Activated CD4-positive, alpha-beta memory T cell treated with anti-CD3 and anti-CD28 coated beads, Interleukin-2, amount 10 ng/mL, durations not matched to agents 7 days and 5 days (primary cell): ENCODE results near the gene TNRC6B. TPM values are rescaled to one million over a fixed set of nuclear protein-coding genes. Genes with fewer than 3 reads are reported as not detected.
A peak's percentile ranks its signal among the peaks of the same experiment; 100 is the strongest.
"Not testable (repeated sequence)": the region's sequence is repeated elsewhere in the genome, so short reads cannot be mapped to it uniquely, and the experiment has no call there.

ENCODE experiments used
- CTCF ChIA-PET: fragments of 350-600 bp; sonication (Branson Sonifier 250); formaldehyde crosslinking; loops from one replicate; lab custom pipeline; 2021; ENCODE audit warnings: antibody characterized with exemption, inconsistent platforms; lab: Charles Lee
- POLR2A ChIA-PET: fragments of 350-600 bp; sonication (Branson Sonifier 250); formaldehyde crosslinking; loops from one replicate; lab custom pipeline; 2021; ENCODE audit warnings: antibody characterized with exemption; lab: Charles Lee
- DNase-seq: peaks from one replicate; pipeline ENCODE4 v3.0.0-alpha.2; 2020
- H3K27ac Mint-ChIP-seq: one replicate; pipeline ENCODE4 v1.8.0; 2021; ENCODE audit warnings: mild to moderate bottlenecking, mixed read lengths
- H3K27me3 Mint-ChIP-seq: one replicate; pipeline ENCODE4 v1.8.0; 2021; ENCODE audit warnings: mixed read lengths
- H3K36me3 Mint-ChIP-seq: one replicate; pipeline ENCODE4 v1.8.0; 2021; ENCODE audit warnings: low read depth, mixed read lengths
- H3K4me1 Mint-ChIP-seq: one replicate; pipeline ENCODE4 v1.8.0; 2021; ENCODE audit warnings: mixed read lengths
- H3K4me3 Mint-ChIP-seq: one replicate; pipeline ENCODE4 v1.8.0; 2021; ENCODE audit warnings: mild to moderate bottlenecking, mixed read lengths
- H3K9me3 Mint-ChIP-seq: one replicate; pipeline ENCODE4 v1.8.0; 2021; ENCODE audit warnings: mixed read lengths
- total RNA-seq, 2 experiments: library from RNA; stranded (reverse); gene quantifications; one replicate each; pipeline ENCODE4 v1.2.3, GENCODE V29; 2021

TNRC6B gene
- total RNA-seq, 2 experiments from 2014 or later, result 51.0 to 55.0 TPM

DNA sequence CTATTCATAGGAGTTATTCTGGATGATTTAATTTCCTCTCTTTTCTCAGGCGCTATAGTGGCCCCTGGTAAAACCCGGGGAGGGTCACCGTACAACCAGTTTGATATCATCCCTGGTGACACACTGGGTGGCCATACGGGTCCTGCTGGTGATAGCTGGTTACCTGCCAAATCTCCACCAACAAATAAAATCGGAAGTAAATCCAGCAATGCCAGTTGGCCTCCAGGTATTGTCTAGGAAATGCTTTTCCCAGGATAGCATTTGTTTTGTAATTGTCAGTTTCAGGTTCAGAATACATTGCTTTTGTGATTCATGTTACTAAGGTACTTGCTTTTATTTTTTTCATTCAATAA, 133.0 kb downstream of the TNRC6B start:
- Mint-ChIP-seq H3K27me3 (no peaks in the 10 kb centered on the region), H3K36me3 (peaks cover 75% of the 10 kb centered on the region), H3K4me3 (no peak overlapping the region), H3K27ac (no peak overlapping the region), H3K9me3 (no peaks in the 10 kb centered on the region), H3K4me1 (peaks cover 18% of the 10 kb centered on the region)
- POLR2A ChIA-PET, result interaction anchor here (0.9 kb wide), 1 partner anchor 35 kb away, joined by 3 read pairs; no protein-coding TSS in a partner anchor
- no peak for DNase-seq
- CTCF ChIA-PET, result interaction anchor here (1.7 kb wide), 1 partner anchor 37 kb away, joined by 4 read pairs; no protein-coding TSS in a partner anchor

DNA sequence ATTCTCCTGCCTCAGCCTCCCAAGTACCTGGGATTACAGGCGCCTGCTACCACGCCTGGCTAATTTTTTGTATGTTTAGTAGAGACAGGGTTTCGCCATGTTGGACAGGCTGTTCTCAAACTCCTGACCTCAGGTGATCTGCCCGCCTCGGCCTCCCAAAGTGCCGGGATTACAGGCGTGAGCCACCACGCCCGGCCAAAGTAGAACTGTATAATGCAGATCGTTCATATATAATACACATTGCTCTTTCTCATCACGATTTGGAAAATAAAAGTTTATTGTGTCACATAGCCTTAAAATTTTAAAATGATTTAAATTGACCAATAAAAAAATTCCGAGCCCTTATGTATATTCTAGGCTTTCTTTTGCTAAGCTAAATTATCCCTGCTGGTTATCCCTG, 133.9 kb downstream of the TNRC6B start:
- H3K27ac Mint-ChIP-seq, H3K27me3 Mint-ChIP-seq, DNase-seq, H3K4me3 Mint-ChIP-seq, H3K9me3 Mint-ChIP-seq, POLR2A ChIA-PET: not testable (repeated sequence)
- CTCF ChIA-PET, result interaction anchor here (1.7 kb wide), 1 partner anchor 36 kb away, joined by 4 read pairs; no protein-coding TSS in a partner anchor
- peaks cover 81% of the 10 kb centered on the region for H3K36me3 Mint-ChIP-seq
- H3K4me1 Mint-ChIP-seq, result peaks cover 18% of the 10 kb centered on the region

DNA sequence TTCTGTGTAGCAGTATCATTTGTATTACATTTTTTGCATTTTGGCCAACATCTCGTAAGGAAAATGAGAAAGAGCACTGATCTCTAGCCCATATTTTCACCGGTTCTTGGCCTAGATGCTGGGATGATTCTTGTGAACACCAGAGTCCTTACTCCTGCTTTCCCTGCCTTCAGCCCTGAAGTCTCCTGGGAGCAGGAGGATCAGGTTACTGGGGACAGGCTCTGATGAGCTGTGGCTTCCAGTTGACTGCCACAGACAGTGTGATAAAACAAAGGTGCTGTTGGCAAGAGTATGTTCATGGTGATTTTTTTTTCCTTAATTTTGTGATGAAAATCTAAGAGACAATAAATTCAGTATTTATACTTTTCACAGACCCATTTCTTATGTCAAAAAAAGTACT, 134.3 kb downstream of the TNRC6B start:
- H3K36me3 Mint-ChIP-seq, result peaks cover 85% of the 10 kb centered on the region
- no peak overlapping the region for H3K4me3 Mint-ChIP-seq
- H3K4me1 Mint-ChIP-seq, result peaks cover 18% of the 10 kb centered on the region
- CTCF ChIA-PET, result interaction anchor here (1.7 kb wide), 1 partner anchor 36 kb away, joined by 4 read pairs; no protein-coding TSS in a partner anchor
- H3K27ac Mint-ChIP-seq, result no peak overlapping the region
- no peaks in the 10 kb centered on the region for H3K9me3 Mint-ChIP-seq
- H3K27me3 Mint-ChIP-seq, result no peaks in the 10 kb centered on the region
- POLR2A ChIA-PET, result no interaction called here
- no peak for DNase-seq

DNA sequence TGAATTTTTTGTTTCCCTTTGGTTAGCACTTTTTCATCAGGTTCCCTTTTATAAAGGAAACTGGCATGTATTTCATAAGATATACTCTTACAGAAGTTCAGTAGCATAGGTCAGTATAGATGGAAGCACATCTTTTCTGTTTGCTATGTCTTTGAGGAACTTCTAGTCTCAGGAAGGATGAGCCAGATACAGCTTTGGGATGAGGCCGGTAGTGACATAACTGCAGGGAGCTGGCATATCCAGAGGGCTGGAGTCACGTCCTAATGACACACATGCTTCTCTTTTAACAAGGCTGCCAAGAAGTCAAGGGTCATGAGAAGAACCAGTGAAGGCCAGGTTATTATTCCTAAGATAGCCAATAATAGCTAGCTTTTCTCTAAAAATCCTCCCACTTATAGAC, 135.3 kb downstream of the TNRC6B start:
- no peak overlapping the region for H3K27ac Mint-ChIP-seq
- POLR2A ChIA-PET, result interaction anchor here (0.8 kb wide), 1 partner anchor 15 kb away, joined by 3 read pairs; no protein-coding TSS in a partner anchor
- peaks cover 86% of the 10 kb centered on the region for H3K36me3 Mint-ChIP-seq
- no peaks in the 10 kb centered on the region for H3K9me3 Mint-ChIP-seq
- H3K4me1 Mint-ChIP-seq, result peaks cover 13% of the 10 kb centered on the region
- no peak for DNase-seq
- H3K27me3 Mint-ChIP-seq, result no peaks in the 10 kb centered on the region
- CTCF ChIA-PET, result interaction anchor here (0.9 kb wide), 1 partner anchor 35 kb away, joined by 3 read pairs; no protein-coding TSS in a partner anchor
- H3K4me3 Mint-ChIP-seq, result no peak overlapping the region

DNA sequence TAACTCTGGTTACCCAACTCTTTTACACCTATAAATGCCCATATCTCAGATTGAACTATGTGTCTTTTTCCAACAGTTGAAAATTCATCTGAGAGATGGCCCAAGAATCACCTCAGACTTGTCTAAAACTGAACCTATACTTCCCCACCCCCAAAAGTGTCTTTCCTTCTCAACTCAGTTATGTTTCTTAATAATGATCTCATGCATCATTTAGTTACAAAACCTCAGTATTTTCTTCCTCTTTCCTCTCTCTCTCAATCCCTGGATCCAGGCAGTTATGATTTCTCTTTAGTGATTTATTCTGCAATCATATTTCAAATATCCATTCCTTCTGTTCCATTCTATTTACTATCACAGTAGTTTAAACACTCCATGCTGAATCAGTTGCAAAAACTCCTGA, 136.3 kb downstream of the TNRC6B start:
- H3K9me3 Mint-ChIP-seq, result no peaks in the 10 kb centered on the region
- no peak for DNase-seq
- no peaks in the 10 kb centered on the region for H3K27me3 Mint-ChIP-seq
- no peak overlapping the region for H3K27ac Mint-ChIP-seq
- CTCF ChIA-PET, result no interaction called here
- no peak overlapping the region for H3K4me3 Mint-ChIP-seq
- POLR2A ChIA-PET, result interaction anchor here (0.8 to 1.4 kb wide), 2 partner anchors 10 to 33 kb away, joined by 3 read pairs; partner anchors contain the start of gene ADSL
- peaks cover 5% of the 10 kb centered on the region for H3K4me1 Mint-ChIP-seq
- peaks cover 86% of the 10 kb centered on the region for H3K36me3 Mint-ChIP-seq

DNA sequence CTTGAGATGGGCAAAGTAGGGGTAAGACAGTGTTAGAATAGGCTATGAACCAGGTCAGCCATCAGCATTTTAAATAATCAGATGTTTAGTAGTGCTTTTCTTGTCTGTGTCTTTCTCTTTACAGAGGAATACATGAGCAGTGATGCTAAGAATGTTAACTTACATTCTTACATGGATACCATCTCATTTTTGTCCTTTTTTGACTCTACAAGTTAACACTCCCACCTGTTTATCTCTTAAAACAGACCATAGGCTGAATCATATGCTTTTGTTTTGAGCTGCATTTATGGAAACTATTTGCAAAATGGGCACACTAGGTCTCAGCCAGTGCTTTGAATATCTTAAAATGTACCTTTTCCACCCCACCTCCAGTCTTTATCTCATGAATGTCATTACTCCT, 143.0 kb downstream of the TNRC6B start:
- Mint-ChIP-seq H3K36me3 (peaks cover 77% of the 10 kb centered on the region), H3K4me3 (no peak overlapping the region), H3K27me3 (no peaks in the 10 kb centered on the region), H3K27ac (peak overlapping the region; percentile 12), H3K9me3 (no peaks in the 10 kb centered on the region), H3K4me1 (peaks cover 42% of the 10 kb centered on the region)
- POLR2A ChIA-PET, result no interaction called here
- CTCF ChIA-PET, result no interaction called here
- DNase-seq, result no peak

DNA sequence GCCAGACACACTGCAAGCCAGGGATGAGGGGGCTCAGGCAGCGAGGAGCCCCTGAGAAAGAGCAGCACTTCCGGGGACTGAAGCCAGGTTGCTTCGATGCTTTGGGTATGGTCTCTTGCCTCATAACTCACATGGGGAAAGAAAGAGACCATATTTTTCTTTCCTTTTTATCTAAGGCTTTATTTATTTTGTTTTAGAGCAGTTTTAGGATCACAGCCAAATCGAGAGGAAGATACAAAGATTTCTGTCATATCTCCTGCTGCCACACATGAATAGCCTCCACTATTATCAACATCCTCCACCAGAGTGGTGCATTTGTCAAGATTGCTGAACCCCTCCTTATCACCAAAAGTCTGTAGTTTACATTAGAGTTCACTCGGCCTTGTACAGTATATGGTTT, 144.3 kb downstream of the TNRC6B start:
- ChIA-PET CTCF (interaction anchor here (1.1 kb wide), 1 partner anchor 26 kb away, joined by 3 read pairs; no protein-coding TSS in a partner anchor), POLR2A (interaction anchor here (0.8 to 4.5 kb wide), 4 partner anchors 12 to 282 kb away, joined by 3 to 90 read pairs (median 34); partner anchors contain the start of gene ADSL)
- H3K36me3 Mint-ChIP-seq, result peaks cover 71% of the 10 kb centered on the region
- no peaks in the 10 kb centered on the region for H3K27me3 Mint-ChIP-seq
- no peak for DNase-seq
- H3K9me3 Mint-ChIP-seq, result no peaks in the 10 kb centered on the region
- H3K4me1 Mint-ChIP-seq, result peaks cover 50% of the 10 kb centered on the region
- H3K27ac Mint-ChIP-seq, result peak overlapping the region; percentile 99
- no peak overlapping the region for H3K4me3 Mint-ChIP-seq

DNA sequence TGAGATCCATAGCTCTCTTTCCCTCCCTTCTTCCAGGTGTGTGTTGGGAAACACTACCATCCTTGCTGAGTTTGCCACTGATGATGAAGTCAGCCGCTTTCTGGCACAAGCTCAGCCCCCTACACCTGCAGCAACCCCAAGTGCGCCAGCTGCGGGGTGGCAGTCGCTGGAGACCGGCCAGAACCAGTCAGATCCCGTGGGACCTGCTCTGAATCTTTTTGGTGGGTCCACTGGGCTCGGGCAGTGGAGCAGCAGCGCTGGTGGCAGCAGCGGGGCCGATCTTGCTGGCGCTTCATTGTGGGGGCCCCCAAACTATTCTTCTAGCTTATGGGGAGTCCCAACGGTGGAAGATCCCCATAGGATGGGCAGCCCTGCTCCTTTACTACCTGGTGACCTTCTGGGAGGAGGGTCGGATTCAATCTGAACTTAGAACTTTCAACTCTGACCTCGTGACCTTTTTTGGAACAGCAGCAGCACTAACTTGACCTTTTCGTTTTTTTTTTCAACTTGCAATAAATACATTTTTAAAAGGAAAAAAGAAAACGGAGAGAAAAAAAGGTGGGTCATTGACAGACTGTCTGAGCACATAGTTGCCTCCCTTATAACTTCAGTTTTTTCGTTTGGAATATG, 145.2 kb downstream of the TNRC6B start:
- no peak for DNase-seq
- ChIA-PET CTCF (interaction anchor here (0.7 to 1.7 kb wide), 4 partner anchors 14 to 279 kb away, joined by 4 to 17 read pairs (median 4); partner anchors contain the start of gene ADSL), POLR2A (interaction anchor here (0.6 to 4.5 kb wide), 12 partner anchors 11 to 283 kb away, joined by 3 to 90 read pairs (median 6); partner anchors contain the start of genes ADSL and TNRC6B)
- Mint-ChIP-seq H3K27ac (peak overlapping the region; percentile 99), H3K36me3 (peaks cover 69% of the 10 kb centered on the region), H3K4me3 (no peak overlapping the region), H3K27me3 (no peaks in the 10 kb centered on the region), H3K9me3 (no peaks in the 10 kb centered on the region), H3K4me1 (peaks cover 59% of the 10 kb centered on the region)

DNA sequence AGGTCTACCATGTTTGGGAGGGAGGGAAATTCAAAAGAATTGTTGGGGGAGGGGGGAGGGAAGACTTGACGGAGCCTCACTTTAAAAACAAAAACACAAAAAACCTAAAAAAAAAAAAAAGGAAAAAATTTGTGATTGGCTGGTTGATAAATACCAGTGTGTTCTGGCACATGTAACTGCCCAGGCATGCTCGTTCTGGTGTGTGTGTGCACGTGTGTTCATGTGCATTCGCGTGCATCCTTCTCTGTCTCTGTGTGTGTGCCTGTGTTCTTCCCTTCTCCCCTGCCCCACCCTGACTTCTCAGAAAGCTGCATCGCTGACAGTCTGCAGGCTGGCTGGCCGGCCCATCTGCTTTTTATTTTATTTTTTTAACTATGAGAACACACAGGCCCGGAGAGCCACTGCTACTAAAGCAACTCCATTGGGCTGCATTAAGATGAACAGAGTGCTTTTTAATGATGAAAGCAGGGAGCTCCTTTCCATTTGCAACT, 146.0 kb downstream of the TNRC6B start:
- peak; percentile 65 for DNase-seq
- H3K36me3 Mint-ChIP-seq, result peaks cover 64% of the 10 kb centered on the region
- H3K4me3 Mint-ChIP-seq, result peak overlapping the region; percentile 73
- peaks cover 63% of the 10 kb centered on the region for H3K4me1 Mint-ChIP-seq
- H3K27ac Mint-ChIP-seq, result peak overlapping the region; percentile 99
- H3K27me3 Mint-ChIP-seq, result no peaks in the 10 kb centered on the region
- CTCF ChIA-PET, result interaction anchor here (0.7 to 1.7 kb wide), 4 partner anchors 13 to 280 kb away, joined by 4 to 17 read pairs (median 4); partner anchors contain the start of gene ADSL
- no peaks in the 10 kb centered on the region for H3K9me3 Mint-ChIP-seq
- POLR2A ChIA-PET, result interaction anchor here (0.6 to 4.5 kb wide), 19 partner anchors 9 to 285 kb away, joined by 3 to 90 read pairs (median 4); partner anchors contain the start of genes ADSL and TNRC6B

DNA sequence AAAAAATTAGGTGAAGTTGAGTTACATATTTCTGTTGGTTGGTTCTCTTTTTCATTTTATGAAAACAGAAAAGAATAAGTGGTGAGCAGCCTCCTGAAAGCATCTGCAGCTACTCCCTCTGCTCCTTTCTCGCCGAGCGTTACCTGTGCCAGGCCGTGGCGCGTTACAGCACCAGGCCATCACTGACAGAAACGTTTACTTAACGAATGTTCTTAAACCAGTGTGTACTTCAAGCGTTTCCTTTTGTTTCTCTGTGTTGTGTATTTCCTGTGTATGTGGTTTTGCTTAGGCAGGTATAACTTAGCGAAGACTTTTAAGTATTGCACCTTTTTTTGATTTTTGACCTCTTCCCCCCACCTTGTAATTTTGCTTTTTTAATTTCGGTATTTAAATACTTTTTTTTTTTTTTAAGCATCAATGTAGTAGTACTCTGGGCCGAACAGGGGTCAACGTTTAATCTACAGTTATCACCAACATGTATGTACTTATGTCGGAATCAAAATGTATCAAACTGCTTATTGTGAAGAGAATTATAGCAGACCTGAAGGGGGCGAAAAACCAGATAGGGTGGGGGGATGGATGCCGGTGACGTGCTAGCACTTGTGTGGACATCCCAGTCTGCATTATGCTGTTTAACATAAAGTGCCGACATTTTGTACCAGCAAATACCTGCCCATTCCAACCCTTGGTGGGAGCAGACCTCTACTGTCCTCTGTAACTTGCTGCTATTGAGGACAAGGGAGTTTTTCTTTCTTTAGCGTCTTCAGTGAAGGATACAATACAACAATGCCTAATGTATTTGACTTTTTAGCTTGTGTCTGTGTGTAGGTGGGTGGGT, 147.0 kb downstream of the TNRC6B start:
- Mint-ChIP-seq H3K27ac (peak overlapping the region; percentile 99), H3K9me3 (no peaks in the 10 kb centered on the region), H3K4me1 (peaks cover 70% of the 10 kb centered on the region), H3K27me3 (no peaks in the 10 kb centered on the region), H3K4me3 (peak overlapping the region; percentile 73), H3K36me3 (peaks cover 65% of the 10 kb centered on the region)
- peak; percentile 58 for DNase-seq
- ChIA-PET POLR2A (interaction anchor here (0.6 to 4.5 kb wide), 21 partner anchors 10 to 285 kb away, joined by 3 to 90 read pairs (median 4); partner anchors contain the start of genes ADSL and TNRC6B), CTCF (interaction anchor here (1.2 to 1.8 kb wide), 4 partner anchors 10 to 281 kb away, joined by 4 to 17 read pairs (median 7); partner anchors contain the start of gene ADSL)

DNA sequence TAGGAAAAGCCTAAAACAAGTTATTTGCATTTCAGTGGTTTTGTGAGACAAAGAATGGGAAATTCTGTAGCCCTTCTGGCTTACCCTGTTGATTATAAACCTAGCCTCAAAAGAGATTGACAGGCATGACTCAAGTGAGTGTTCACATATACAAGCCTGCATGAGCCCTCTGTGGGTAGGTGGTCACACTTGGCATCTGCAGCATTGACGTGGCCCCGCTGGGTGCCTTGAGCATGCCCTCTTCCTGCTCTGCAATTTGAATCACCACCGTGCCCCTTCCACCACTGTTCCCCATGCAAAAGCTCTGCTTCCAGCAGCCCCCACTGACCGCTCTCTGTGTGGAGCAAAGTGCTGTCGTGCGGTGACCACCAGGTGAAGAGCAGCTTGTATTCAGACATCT, 147.6 kb downstream of the TNRC6B start:
- peak overlapping the region; percentile 73 for H3K4me3 Mint-ChIP-seq
- peaks cover 68% of the 10 kb centered on the region for H3K36me3 Mint-ChIP-seq
- H3K27me3 Mint-ChIP-seq, result no peaks in the 10 kb centered on the region
- ChIA-PET POLR2A (interaction anchor here (0.9 to 4.5 kb wide), 6 partner anchors 9 to 281 kb away, joined by 3 to 90 read pairs (median 9); partner anchors contain the start of gene ADSL), CTCF (interaction anchor here (0.9 to 1.8 kb wide), 2 partner anchors 10 to 23 kb away, joined by 4 to 10 read pairs; no protein-coding TSS in a partner anchor)
- peak; percentile 61 for DNase-seq
- peaks cover 74% of the 10 kb centered on the region for H3K4me1 Mint-ChIP-seq
- no peaks in the 10 kb centered on the region for H3K9me3 Mint-ChIP-seq
- H3K27ac Mint-ChIP-seq, result peak overlapping the region; percentile 99
